HuH-7 (cell line): ENCODE measurements around the gene ARFGEF2.
A peak's percentile ranks its signal among the peaks of the same experiment; 100 is the strongest.
"Not testable (repeated sequence)": the region's sequence is repeated elsewhere in the genome, so short reads cannot be mapped to it uniquely, and the experiment has no call there.

ENCODE experiments used
- DNase-seq: peaks from one replicate; pipeline ENCODE4 v3.0.0; 2011; ENCODE audit warnings: low spot score

The ARFGEF2 gene

DNA sequence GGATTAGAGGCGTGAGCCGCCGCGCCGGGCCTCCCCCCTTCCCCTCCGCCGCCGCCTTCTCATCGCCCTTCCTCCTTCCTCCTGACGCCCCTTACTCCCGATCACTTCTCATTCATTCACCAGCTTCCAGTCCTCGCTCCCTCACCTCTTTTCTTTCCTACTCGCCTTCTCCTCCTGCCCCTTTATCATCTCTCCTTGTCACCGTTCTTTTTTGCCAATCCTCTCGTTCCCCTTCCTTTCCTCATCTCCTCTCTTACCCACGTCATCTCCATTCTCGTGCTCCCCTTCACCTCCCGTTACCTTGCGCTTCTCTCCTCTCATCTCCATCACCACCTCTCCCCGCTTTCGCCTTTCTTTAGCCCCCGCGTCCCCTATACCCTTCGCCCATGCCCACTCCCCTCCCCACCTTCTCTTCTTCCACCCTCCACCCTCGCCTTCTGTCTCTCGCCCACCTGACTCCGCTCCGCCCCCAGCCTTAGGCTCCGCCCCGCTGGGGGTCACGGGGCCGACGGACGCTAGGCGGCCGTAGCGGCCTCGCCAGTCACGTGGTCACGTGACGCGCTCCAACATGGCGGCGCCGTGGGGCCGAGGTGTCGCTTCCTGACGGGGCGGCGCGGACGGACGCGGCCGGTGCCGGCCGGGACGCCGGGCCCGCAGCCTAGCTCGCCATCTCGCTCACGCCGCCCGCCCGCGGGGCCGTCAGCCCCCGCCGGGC lies at the start of gene ARFGEF2:
TSS of gene ARFGEF2 (plus strand) at position 544 of the 715 bp plus-strand sequence. CDS start 179 bp downstream, outside the sequence.
- DNase-seq, result peak; percentile 94

DNA sequence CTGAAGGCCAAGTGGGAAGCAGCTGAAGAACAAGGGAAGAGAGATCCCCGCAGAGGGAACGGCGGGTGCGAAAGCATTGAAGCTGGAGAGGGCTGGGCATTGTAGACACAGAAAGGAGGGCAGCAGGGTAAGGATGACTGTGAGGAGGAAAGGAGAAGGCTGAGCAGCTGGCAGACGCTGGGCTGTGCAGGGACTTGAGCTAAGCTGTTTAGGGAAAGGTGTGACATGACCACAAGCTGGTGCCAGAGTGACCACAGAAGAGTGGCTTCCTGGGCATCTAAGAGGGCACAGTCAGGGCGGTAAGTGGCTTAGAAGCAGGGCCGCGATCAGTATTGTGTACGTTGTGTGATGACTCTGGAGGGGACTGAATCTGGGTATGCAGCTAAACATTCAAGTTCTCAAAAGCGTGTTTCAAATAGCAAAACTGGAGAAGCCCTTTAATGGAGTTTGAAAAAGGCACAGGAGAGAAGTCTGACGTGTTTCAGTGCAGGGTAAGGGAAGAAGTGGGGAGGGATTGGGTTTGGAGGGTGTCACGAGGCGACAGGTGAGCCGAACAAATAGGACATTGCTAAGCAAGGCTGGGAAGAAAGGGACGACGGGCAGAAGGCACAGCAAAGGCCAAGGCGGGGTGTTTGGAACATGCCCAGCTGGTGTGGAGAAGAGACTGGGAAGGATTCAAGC lies 46.1 kb upstream of the ARFGEF2 start:
- no peak for DNase-seq

GRCh38 chr20:48875914-48876240 lies 45.6 kb upstream of the ARFGEF2 start:
- no peak for DNase-seq

DNA sequence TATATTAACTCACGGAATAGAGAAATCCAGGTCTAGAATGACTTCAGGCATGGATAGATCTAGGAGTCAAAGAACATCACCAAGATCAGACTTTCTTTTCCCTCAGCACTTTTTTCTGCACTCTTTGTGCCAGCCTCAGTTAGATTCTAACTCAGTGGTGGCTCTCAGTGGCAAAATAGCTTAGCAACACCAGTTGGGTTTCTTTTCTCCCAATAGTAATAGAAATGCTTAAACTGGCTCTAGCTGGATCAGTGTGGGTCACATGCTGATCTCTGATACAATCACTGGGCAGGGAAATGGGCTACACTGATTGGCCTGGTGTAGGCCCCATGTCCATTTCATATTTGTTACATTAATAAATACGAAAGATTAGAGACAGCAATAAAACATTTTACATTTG lies 44.2 kb upstream of the ARFGEF2 start:
- DNase-seq, result no peak

GRCh38 chr20:48878534-48879248 lies 42.8 kb upstream of the ARFGEF2 start:
- DNase-seq, result no peak

GRCh38 chr20:48879612-48880245 lies 41.8 kb upstream of the ARFGEF2 start:
- DNase-seq, result no peak

GRCh38 chr20:48880331-48880730 lies 41.2 kb upstream of the ARFGEF2 start:
- no peak for DNase-seq

DNA sequence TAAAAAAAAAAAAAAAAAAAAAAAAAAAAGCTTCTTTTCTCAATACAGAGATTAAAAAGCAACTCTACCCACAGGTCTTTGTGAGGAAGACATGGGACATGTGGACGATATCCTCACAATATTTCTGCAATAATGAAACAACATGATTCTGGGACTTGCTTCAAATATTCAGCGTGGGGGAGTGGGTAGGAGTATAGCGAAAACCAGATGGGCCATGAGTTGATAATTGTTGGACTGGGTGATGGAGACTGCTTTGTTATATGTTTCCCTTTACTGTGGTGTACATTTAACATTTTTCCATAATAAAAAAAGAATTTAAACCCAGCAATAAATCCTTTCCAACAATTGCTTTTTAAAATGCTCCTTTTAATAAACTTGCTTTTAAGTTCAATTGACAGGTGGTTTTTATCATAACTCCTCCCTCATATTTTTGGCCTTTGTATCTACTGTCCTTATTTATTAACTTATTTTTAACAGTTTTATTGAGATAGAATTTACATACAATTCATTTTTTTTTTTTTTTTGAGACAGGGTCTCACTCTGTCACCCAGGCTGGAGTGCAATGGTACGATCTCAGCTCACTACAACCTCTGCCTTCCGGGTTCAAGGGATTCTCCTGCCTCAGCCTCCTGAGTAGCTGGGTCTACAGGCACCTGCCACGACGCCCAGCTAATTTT lies 40.4 kb upstream of the ARFGEF2 start:
- no peak for DNase-seq

GRCh38 chr20:48885237-48885636 lies 36.3 kb upstream of the ARFGEF2 start:
- DNase-seq, result no peak

- no peak for DNase-seq
Measured at GRCh38 chr20:48886194-48886593, 35.3 kb upstream of the ARFGEF2 start.

- DNase-seq, result no peak
Measured at GRCh38 chr20:48886811-48887210, 34.7 kb upstream of the ARFGEF2 start.

- DNase-seq, result not testable (repeated sequence)
Measured at GRCh38 chr20:48888517-48888916, 33.0 kb upstream of the ARFGEF2 start.

GRCh38 chr20:48889140-48889790 lies 32.2 kb upstream of the ARFGEF2 start:
- DNase-seq, result no peak

DNA sequence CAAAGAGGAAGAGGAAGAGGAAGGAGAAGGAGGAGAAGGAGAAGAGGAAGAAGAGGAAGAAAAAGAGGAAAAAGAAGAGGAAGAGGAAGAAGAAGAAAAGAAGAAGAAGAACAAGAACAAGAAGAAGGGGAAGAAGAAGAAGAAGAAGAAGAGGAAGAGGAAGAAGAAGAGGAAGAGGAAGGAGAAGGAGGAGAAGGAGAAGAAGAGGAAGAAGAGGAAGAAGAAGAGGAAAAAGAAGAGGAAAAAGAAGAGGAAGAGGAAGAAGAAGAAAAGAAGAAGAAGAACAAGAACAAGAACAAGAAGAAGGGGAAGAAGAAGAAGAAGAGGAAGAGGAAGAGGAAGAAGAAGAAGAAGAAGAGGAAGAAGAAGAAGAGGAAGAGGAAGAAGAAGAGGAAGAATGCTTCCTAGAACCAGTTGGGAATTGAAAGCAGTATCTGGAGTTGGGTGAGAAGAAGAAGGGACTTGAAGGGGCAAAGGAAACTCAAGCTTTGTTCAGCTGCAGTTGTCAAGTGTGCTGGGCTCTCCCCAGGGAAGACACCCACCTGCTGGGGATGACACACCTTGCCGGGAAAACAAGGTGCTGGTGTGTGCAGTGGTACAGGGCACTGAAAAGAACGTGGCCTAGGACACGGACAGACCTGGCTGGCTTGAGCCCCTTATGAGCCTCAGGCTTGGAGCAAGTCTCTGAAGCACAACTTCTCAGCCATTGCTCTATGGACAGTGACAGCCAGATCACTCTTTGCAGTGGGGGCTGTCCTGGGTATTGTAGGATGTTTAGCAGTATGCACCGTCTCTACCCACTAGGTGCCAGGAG lies 30.1 kb upstream of the ARFGEF2 start:
- no peak for DNase-seq

DNA sequence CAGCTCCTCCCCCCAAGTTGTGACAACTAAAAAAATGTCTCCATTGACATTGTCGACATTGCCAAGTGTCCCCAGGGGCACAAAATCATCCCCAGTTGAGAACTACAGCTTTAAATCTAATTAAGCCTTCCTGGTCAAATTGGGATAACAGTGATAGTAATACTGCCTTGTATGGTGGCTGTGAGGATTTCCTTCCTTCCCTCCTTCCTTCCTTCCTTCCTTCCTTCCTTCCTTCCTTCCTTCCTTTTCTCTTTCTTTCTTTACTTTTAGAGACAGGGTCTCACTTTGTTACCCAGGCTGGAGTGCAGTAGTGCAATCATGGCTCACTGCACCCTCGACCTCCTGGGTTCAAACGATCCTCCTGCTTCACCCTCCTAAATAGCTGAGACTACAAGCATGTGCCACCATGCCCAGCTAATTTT lies 29.5 kb upstream of the ARFGEF2 start:
- no peak for DNase-seq

- no peak for DNase-seq
Measured at GRCh38 chr20:48892891-48893290, 28.6 kb upstream of the ARFGEF2 start.

DNA sequence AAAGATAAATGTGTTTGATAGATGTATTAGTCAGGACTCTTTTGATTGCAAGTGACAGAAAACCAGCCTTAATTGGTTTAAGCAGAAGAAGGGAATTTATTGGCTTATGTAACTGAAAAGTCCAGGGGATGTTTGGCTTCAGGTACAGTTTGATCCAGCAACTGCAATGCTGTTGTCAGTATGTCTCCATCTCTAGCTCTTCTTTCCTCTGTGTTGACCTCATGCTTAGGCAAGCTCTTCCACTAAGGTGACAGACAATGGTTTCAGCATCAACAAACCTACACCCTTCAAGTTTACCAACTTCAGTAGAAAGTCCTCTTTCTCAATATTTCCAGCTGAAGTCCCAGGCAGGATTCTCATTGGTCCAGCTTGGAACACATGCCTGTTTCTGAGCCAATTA lies 28.1 kb upstream of the ARFGEF2 start:
- DNase-seq, result no peak

GRCh38 chr20:48897305-48898010 lies 24.1 kb upstream of the ARFGEF2 start:
- DNase-seq, result no peak

GRCh38 chr20:48898210-48898609 lies 23.3 kb upstream of the ARFGEF2 start:
- DNase-seq, result no peak

- DNase-seq, result no peak
Measured at GRCh38 chr20:48898896-48899530, 22.5 kb upstream of the ARFGEF2 start.
